K562 (cell line): ENCODE data around the gene MADD. TPM values are rescaled to one million over a fixed set of nuclear protein-coding genes. Genes with fewer than 3 reads are reported as not detected.

Experiments
- BCL6 ChIP-seq: fragments of 250-450 bp; sonication (Bioruptor Pico); IDR thresholded peaks from 2 replicates; pipeline ENCODE4 v1.4.0; 2020
- CEBPG ChIP-seq, 3 experiments: fragments of 200-800 bp in 1 of 3; sonication (Bioruptor generic) in 1 of 3; sonication (generic) in 1 of 3; formaldehyde crosslinking in 1 of 3; IDR thresholded peaks in 2 of 3; conservative IDR thresholded peaks in 1 of 3; 2 replicates each; pipeline versions ENCODE4 v1.6.1 to v1.8.0; 2016 to 2022; ENCODE audit warnings: missing compliant biosample characterization in 2 of 3, missing genetic modification characterization in 2 of 3, mild to moderate bottlenecking in 1 of 3, missing genetic modification reagents in 1 of 3
- CREM ChIP-seq: IDR thresholded peaks from 2 replicates; pipeline ENCODE4 v1.6.1; 2014; ENCODE audit warnings: antibody characterized with exemption, low read depth
- CXXC5 ChIP-seq: fragments of 250-450 bp; sonication (Bioruptor Pico); IDR thresholded peaks from 2 replicates; pipeline ENCODE4 v1.8.0; 2022; ENCODE audit warnings: inconsistent platforms, mild to moderate bottlenecking, moderate library complexity
- DEAF1 ChIP-seq: fragments of 450-650 bp; formaldehyde crosslinking; IDR thresholded peaks from 2 replicates; pipeline ENCODE4 v1.4.0; 2020; ENCODE audit warnings: mild to moderate bottlenecking, moderate library complexity
- FOSL1 ChIP-seq: fragments of 200-800 bp; sonication (Bioruptor generic); conservative IDR thresholded peaks from 2 replicates; pipeline ENCODE4 v1.6.1; 2016; ENCODE audit warnings: missing genetic modification characterization, missing compliant biosample characterization
- FOXA3 ChIP-seq, 2 experiments: fragments of 450-650 bp in 1 of 2; sonication (generic) in 1 of 2; formaldehyde crosslinking; IDR thresholded peaks in 1 of 2; conservative IDR thresholded peaks in 1 of 2; 2 replicates each; pipeline versions ENCODE4 v1.4.0 to v1.8.0; 2020 to 2022; ENCODE audit warnings: mild to moderate bottlenecking in 2 of 2, missing genetic modification reagents in 1 of 2
- FOXM1 ChIP-seq, 2 experiments: fragments of 450-650 bp in 1 of 2; sonication (generic) in 1 of 2; formaldehyde crosslinking in 1 of 2; IDR thresholded peaks; 2 replicates each; pipeline versions ENCODE4 v1.6.1 to v1.9.0; 2017 to 2022; ENCODE audit warnings: low read depth in 2 of 2, mild to moderate bottlenecking in 2 of 2, missing genetic modification reagents in 1 of 2, moderate library complexity in 1 of 2
- FOXP1 ChIP-seq: sonication (generic); formaldehyde crosslinking; IDR thresholded peaks from 2 replicates; pipeline ENCODE4 v1.8.0; 2022; ENCODE audit warnings: mild to moderate bottlenecking, missing genetic modification reagents
- HCFC1 ChIP-seq: IDR thresholded peaks from 2 replicates; pipeline ENCODE4 v1.6.1; 2012; ENCODE audit warnings: low read depth, low read length, improper control_type of control experiment
- HLTF ChIP-seq: fragments of 450-650 bp; IDR thresholded peaks from 2 replicates; pipeline ENCODE4 v1.6.1; 2016
- LEF1 ChIP-seq: fragments of 450-650 bp; IDR thresholded peaks from 2 replicates; pipeline ENCODE4 v1.6.1; 2016; ENCODE audit warnings: mild to moderate bottlenecking
- MEF2A ChIP-seq: IDR thresholded peaks from 2 replicates; pipeline ENCODE4 v1.6.1; 2011; ENCODE audit warnings: low read depth, mild to moderate bottlenecking, low read length, moderate library complexity; ENCODE audit not compliant: control insufficient read depth
- MTF1 ChIP-seq: fragments of 250-450 bp; sonication (Bioruptor Pico); IDR thresholded peaks from 2 replicates; pipeline ENCODE4 v1.9.0; 2021; ENCODE audit warnings: moderate library complexity, mild to moderate bottlenecking, inconsistent platforms, borderline replicate concordance
- MYC ChIP-seq, 2 experiments: fragments of 250-450 bp in 1 of 2; sonication (Bioruptor Pico) in 1 of 2; IDR thresholded peaks; 2 replicates each; pipeline versions ENCODE4 v1.5.1 to v1.6.1; 2012 to 2021; ENCODE audit warnings: low read depth in 2 of 2, borderline replicate concordance in 1 of 2, improper control_type of control experiment in 1 of 2, low read length in 1 of 2, mild to moderate bottlenecking in 1 of 2, moderate library complexity in 1 of 2
- NRF1 ChIP-seq, 2 experiments: fragments of 450-650 bp; IDR thresholded peaks in 1 of 2; conservative IDR thresholded peaks in 1 of 2; 2 replicates each; pipeline ENCODE4 v1.6.1; 2014; ENCODE audit warnings: mild to moderate bottlenecking in 2 of 2
- PYGO2 ChIP-seq: fragments of 450-650 bp; IDR thresholded peaks from 2 replicates; pipeline ENCODE4 v1.6.1; 2016; ENCODE audit warnings: mild to moderate bottlenecking, missing genetic modification characterization, moderate library complexity, missing compliant biosample characterization
- RAD21 ChIP-seq, 2 experiments: fragments of 250-450 bp in 1 of 2; fragments of 450-650 bp in 1 of 2; sonication (Bioruptor Pico) in 1 of 2; formaldehyde crosslinking in 1 of 2; IDR thresholded peaks in 1 of 2; conservative IDR thresholded peaks in 1 of 2; 2 replicates each; pipeline versions ENCODE4 v1.4.0 to v1.8.0; 2020 to 2022; ENCODE audit warnings: mild to moderate bottlenecking in 2 of 2, moderate library complexity in 1 of 2
- SMARCA5 ChIP-seq: fragments of 450-650 bp; IDR thresholded peaks from 2 replicates; pipeline ENCODE4 v1.6.1; 2016
- SMARCC2 ChIP-seq: fragments of 450-650 bp; IDR thresholded peaks from 2 replicates; pipeline ENCODE4 v1.6.1; 2017; ENCODE audit warnings: antibody characterized with exemption, moderate library complexity, mild to moderate bottlenecking, low read depth
- SMC3 ChIP-seq: conservative IDR thresholded peaks from 2 replicates; pipeline ENCODE4 v1.6.1; 2011; ENCODE audit warnings: low read depth, low read length, improper control_type of control experiment; ENCODE audit not compliant: insufficient read depth
- SRSF9 ChIP-seq: fragments of 200-400 bp; formaldehyde crosslinking; IDR thresholded peaks from 2 replicates; pipeline ENCODE4 v1.6.1; 2017; ENCODE audit warnings: low read depth, low read length, borderline replicate concordance
- ZBTB1 ChIP-seq: sonication (generic); formaldehyde crosslinking; IDR thresholded peaks from 2 replicates; pipeline ENCODE4 v1.8.1; 2023; ENCODE audit warnings: missing genetic modification reagents, low read depth, mild to moderate bottlenecking, borderline replicate concordance
- ZBTB7A ChIP-seq: IDR thresholded peaks from 2 replicates; pipeline ENCODE4 v1.6.1; 2011; ENCODE audit warnings: low read depth, mild to moderate bottlenecking, low read length, moderate library complexity, borderline replicate concordance; ENCODE audit not compliant: control insufficient read depth
- ZEB2 ChIP-seq: fragments of 450-650 bp; IDR thresholded peaks from 2 replicates; pipeline ENCODE4 v1.6.1; 2016
- ZNF263 ChIP-seq: sonication (generic); formaldehyde crosslinking; IDR thresholded peaks from 2 replicates; pipeline ENCODE4 v1.8.0; 2022; ENCODE audit warnings: mild to moderate bottlenecking, missing genetic modification reagents, borderline replicate concordance
- polyA plus RNA-seq, 8 experiments: library from polyadenylated mRNA; depleted of rRNA in 4 of 8; stranded (reverse) in 5 of 8; unstranded in 3 of 8; fragments of >200 nt; fragmentation: Nextera tagmentation in 2 of 8; fragmentation: Illumina TruSeq in 1 of 8; extraction: Ambion mirVana in 2 of 8; extraction: Trizol in 1 of 8; gene quantifications; 2 replicates each; pipeline versions ENCODE4 v1.2.1 to v1.2.3, GENCODE V29; 2011 to 2014; ENCODE audit warnings: inconsistent platforms in 1 of 8, missing spikeins in 1 of 8
- total RNA-seq, 7 experiments: library from RNA; depleted of rRNA in 6 of 7; stranded (reverse); fragments of >200 nt in 6 of 7; fragmentation: Illumina TruSeq in 2 of 7; extraction: Trizol in 2 of 7; gene quantifications; 2 replicates each; pipeline versions ENCODE4 v1.2.1 to v1.2.3, GENCODE V29; 2011 to 2021; ENCODE audit warnings: low replicate concordance in 1 of 7

MADD gene
- total and polyA plus RNA-seq, 9 of the 15 experiments (the other 6 are each of a cell fraction or from before 2014, with no cell fraction given), result 0.68 to 57.6 (median 33.6) TPM

GRCh38 chr11:47373876-47374719 lies 104.2 kb downstream of the MADD start (continued):
- TF ChIP-seq FOXP1 (CRISPR knock-in tag), result no peak
- TF ChIP-seq FOSL1 (tag), result peak; percentile 31
- TF ChIP-seq RAD21 (CRISPR knock-in tag; conservative IDR thresholded peaks at IDR 0.05 in 1 of 2, IDR thresholded peaks at IDR 0.05 in 1 of 2), result peak; percentile 78 to 88
- TF ChIP-seq SMARCA5, result no peak
- TF ChIP-seq SMC3, result peak; percentile 92
- TF ChIP-seq ZBTB7A, result peak; percentile 91
- peak; percentile 92 for TF ChIP-seq ZNF263 (CRISPR knock-in tag)
- TF ChIP-seq SRSF9, result no peak
- no peak for TF ChIP-seq MEF2A
- TF ChIP-seq BCL6, result no peak
- TF ChIP-seq LEF1, result no peak
- TF ChIP-seq MTF1 (CRISPR knock-in tag), result no peak
- TF ChIP-seq CXXC5 (CRISPR knock-in tag), result peak; percentile 34; the same call in 1 of the 2 replicates
- no peak for TF ChIP-seq FOXM1 (IDR thresholded peaks at IDR 0.05; ENCODE audit: low read depth)
- TF ChIP-seq FOXM1 (CRISPR knock-in tag; IDR thresholded peaks at IDR 0.05; ENCODE audit: low read depth), result no peak
- TF ChIP-seq HCFC1, result 0 out of 2 replicates have a peak, but pooled peaks have one; percentile 33
- no peak for TF ChIP-seq ZEB2
- TF ChIP-seq PYGO2 (tag), result no peak
- peak; percentile 42; the same call in 1 of the 2 replicates for TF ChIP-seq CREM
- no peak for TF ChIP-seq FOXA3 (CRISPR knock-in tag; conservative IDR thresholded peaks at IDR 0.05 in 1 of 2, IDR thresholded peaks at IDR 0.05 in 1 of 2)
- TF ChIP-seq DEAF1, result peak; percentile 85
- no peak for TF ChIP-seq SMARCC2
- TF ChIP-seq CEBPG (CRISPR knock-in tag; IDR thresholded peaks at IDR 0.05), result no peak
- no peak for TF ChIP-seq CEBPG (tag; conservative IDR thresholded peaks at IDR 0.05 in 1 of 2, IDR thresholded peaks at IDR 0.05 in 1 of 2)
- no peak for TF ChIP-seq NRF1 (conservative IDR thresholded peaks at IDR 0.05 in 1 of 2, IDR thresholded peaks at IDR 0.05 in 1 of 2)
- peak; percentile 49; the same call in 1 of the 2 replicates for TF ChIP-seq MYC (IDR thresholded peaks at IDR 0.05; ENCODE audit: low read depth, low read length)
- TF ChIP-seq MYC (CRISPR knock-in tag; IDR thresholded peaks at IDR 0.05; ENCODE audit: borderline replicate concordance, low read depth), result no peak
- no peak for TF ChIP-seq ZBTB1 (CRISPR knock-in tag)
- TF ChIP-seq HLTF, result no peak
